Activated CD8-positive, alpha-beta memory T cell treated with anti-CD3 and anti-CD28 coated beads for 24 hours (primary cell): ENCODE data around the gene INPP5E.

Source experiments
- DNase-seq: peaks from one replicate; pipeline ENCODE4 v3.0.0-alpha.2; 2020

The INPP5E gene

DNA sequence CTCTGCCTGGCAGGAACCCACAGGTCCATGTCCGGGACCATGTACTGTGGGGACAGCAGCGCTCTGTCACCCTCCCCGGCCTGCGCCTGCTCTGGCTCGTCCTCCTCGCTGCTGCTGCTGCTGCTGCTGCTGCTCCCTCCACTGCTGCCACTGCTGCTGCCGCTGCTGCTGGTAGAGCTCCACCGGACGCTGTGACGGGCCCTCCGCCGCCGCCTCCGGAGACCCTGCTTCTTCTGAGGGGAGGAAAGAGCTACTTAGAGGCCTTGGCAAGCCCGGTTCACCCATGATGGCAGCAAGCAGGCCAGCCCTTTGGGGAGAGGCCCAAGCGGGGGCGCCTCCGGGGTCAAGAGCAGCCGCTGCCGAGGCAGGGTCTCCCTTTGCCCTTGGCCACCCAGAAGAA lies 56.2 kb downstream of the INPP5E start:
- no peak for DNase-seq

DNA sequence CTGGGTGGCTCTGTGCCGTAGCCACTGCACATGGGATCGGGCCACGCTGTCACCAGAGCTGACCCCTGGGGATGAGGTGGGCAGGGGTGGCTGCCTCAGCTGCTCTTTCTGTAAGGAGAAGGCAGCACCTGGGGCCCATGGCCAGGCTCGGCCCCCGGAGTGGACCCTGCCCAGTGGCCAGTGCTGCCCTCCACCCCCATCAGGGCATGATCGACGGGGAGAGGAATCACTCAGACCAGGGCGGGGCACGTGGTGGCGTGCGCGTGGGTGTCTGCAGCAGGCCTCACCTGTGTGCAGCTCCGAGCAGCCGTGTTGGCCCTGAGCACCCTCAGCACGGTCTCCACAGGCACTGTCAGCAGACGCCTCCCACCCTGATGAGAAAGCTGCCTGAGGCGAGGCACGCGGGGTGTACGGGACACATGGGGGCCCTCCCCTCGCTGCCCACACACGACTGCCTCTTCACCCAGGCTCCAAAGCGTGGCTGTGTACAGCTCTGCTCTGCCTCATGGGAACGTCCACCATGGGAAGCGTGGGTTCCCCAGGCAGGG lies 57.6 kb downstream of the INPP5E start:
- no peak for DNase-seq

DNA sequence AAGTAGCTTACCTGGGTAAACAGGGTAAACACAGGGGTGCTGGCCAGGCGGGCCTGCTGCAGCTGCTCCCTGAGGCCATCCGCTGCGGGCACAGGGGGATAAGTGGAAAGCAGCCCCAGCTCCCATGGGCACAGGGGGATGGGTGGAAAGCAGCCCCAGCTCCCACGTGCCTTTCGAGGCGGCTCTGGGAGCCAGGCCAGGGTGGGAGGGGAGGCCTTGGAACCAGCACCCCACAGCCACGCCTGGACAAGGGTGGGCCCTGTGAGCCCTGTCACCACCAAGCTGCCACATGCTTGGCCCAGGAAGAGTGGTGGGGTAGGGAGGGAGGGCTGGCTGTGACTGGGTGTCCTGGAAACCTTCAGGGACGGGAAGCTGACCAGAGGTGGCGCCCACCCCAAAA lies 58.3 kb downstream of the INPP5E start:
- DNase-seq, result no peak

DNA sequence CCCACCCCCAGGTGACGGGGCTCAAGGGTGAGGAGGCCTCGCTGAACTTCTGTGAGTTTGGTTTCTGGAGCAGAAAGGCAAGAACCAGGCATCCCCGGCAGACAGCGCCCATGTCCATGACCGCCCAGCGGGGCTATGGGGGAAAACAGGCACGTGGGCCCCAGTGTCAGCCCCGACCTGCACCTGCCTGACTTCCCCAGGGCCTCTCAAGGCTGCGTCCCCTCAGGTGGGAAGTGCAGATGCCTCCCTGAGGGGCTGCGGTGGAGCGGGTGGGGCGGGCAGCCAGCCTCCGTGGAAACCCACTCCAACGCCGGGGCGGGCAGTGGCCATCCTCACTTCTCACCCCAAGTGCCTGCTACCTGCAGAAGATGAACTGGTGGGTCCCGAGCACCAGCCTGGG lies 59.3 kb downstream of the INPP5E start:
- DNase-seq, result no peak

DNA sequence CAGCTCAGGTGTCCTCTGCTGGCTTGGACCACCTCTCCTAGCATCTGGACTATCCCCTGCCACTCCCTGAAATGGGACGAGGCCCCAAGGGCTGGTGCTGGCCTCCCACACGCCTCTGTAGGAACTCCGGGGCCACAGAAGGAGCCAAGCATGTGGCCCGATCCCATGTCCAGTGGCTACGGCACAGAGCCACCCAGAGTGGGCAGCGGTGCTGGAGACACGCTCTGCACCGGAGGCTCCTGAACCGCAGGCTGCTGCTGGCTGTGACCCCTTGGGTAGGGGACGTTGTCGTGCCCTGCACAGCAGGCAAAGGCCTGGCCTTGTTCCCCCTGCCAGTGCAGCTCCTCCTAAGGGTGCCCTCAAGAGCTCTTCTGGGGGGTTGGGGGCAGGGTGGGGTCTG lies 59.8 kb downstream of the INPP5E start:
- DNase-seq, result no peak

DNA sequence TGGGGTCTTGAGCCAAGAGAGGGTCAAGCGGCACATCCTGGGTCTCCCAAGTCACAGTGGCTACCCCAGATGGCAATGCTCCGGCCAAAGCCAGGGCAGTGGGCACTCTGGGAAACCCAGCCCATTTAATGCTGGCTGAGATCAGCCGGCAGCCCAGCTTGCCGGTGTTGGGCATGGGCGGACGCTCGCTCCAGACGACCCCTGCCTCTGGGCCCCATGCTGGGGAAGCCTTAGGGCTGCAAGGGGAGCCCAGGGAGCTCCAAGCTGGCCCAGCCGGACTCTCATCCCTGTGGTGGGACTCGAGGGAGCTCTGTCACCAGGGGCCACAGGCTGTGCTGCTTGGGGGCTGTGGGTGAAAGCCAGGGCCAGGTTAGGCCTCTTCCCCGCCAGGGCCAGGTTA lies 60.2 kb downstream of the INPP5E start:
- DNase-seq, result no peak

DNA sequence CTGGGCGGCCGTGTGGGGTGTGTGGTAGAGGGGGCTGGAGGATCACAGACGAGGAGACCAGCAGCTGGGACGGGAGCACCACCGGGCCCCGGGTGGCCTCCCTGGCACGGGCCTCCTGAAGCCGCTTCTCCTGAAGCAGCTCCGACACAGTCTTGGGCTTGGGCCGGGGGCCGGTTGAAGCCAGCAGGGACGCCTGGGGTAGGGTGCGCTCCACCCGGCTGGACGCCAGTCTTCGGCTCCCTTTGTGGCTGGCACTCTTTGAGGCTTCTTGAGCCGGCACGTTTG lies 60.7 kb downstream of the INPP5E start:
- DNase-seq, result no peak
